RWPE2 (cell line): ENCODE results near the gene DPRX.

Experiments
- ATAC-seq: fragments of 200-7000 bp; cut with Tn5 transposase; 3 replicates; pipeline ENCODE4 v1.9.1; 2021; ENCODE audit warnings: low read depth
- DNase-seq: peaks from one replicate; pipeline ENCODE4 v3.0.0-alpha.2; 2020; ENCODE audit warnings: low spot score
- H3K27ac ChIP-seq: fragments of 450-650 bp; 2 replicates; pipeline ENCODE4 v1.5.1; 2017; ENCODE audit warnings: mild to moderate bottlenecking; ENCODE audit not compliant: poor library complexity, severe bottlenecking
- H3K27me3 ChIP-seq: fragments of 250-450 bp; sonication (Bioruptor Pico); 2 replicates; pipeline ENCODE4 v1.5.1; 2021; ENCODE audit warnings: mild to moderate bottlenecking, moderate library complexity; ENCODE audit not compliant: insufficient read depth, poor library complexity, severe bottlenecking
- H3K36me3 ChIP-seq: fragments of 250-450 bp; sonication (Bioruptor Pico); 2 replicates; pipeline ENCODE4 v1.5.1; 2020; ENCODE audit warnings: low read depth, mild to moderate bottlenecking, moderate library complexity
- H3K4me1 ChIP-seq: fragments of 250-450 bp; sonication (Bioruptor Pico); 2 replicates; pipeline ENCODE4 v1.5.1; 2021; ENCODE audit warnings: mild to moderate bottlenecking, moderate library complexity; ENCODE audit not compliant: insufficient read depth, poor library complexity, severe bottlenecking
- H3K4me3 ChIP-seq: fragments of 250-450 bp; sonication (Bioruptor Pico); 2 replicates; pipeline ENCODE4 v1.5.1; 2021; ENCODE audit warnings: mild to moderate bottlenecking, moderate library complexity; ENCODE audit not compliant: severe bottlenecking
- H3K9me3 ChIP-seq: fragments of 250-450 bp; sonication (Bioruptor Pico); 2 replicates; pipeline ENCODE4 v1.5.1; 2021; ENCODE audit warnings: mild to moderate bottlenecking, moderate library complexity; ENCODE audit not compliant: severe bottlenecking
- TF ChIP-seq, protein P1 (sequence below): fragments of 450-650 bp; IDR thresholded peaks from one replicate; pipeline ENCODE4 v1.5.1; 2017; ENCODE audit warnings: mild to moderate bottlenecking, moderate library complexity; ENCODE audit not compliant: poor library complexity, severe bottlenecking

Gene DPRX

DNA sequence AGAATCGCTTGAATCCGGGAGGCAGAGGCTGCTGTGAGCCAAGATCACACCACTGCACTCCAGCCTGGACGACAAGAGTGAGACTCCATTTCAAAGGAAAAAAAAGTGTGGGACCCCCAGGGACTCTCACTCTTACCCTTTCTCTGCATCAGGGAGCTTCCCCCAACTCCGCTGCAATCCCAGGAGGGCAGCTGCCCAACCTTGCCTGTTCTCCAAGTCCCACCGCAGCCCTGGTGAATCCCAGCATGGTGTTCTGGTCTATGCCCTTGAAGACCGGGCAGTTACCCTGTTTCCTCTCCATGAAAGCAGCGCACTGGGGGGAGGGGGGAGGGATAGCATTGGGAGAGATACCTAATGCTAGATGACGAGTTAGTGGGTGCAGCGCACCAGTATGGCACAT lies 35.7 kb upstream of the DPRX start:
- no peak for DNase-seq
- ATAC-seq, result no peak
- peaks cover 19% of the 10 kb centered on the region for H3K4me1 ChIP-seq
- TF ChIP-seq, protein P1, sequence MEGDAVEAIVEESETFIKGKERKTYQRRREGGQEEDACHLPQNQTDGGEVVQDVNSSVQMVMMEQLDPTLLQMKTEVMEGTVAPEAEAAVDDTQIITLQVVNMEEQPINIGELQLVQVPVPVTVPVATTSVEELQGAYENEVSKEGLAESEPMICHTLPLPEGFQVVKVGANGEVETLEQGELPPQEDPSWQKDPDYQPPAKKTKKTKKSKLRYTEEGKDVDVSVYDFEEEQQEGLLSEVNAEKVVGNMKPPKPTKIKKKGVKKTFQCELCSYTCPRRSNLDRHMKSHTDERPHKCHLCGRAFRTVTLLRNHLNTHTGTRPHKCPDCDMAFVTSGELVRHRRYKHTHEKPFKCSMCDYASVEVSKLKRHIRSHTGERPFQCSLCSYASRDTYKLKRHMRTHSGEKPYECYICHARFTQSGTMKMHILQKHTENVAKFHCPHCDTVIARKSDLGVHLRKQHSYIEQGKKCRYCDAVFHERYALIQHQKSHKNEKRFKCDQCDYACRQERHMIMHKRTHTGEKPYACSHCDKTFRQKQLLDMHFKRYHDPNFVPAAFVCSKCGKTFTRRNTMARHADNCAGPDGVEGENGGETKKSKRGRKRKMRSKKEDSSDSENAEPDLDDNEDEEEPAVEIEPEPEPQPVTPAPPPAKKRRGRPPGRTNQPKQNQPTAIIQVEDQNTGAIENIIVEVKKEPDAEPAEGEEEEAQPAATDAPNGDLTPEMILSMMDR, result no peak
- H3K9me3 ChIP-seq, result no peaks in the 10 kb centered on the region
- H3K27me3 ChIP-seq, result no peaks in the 10 kb centered on the region
- H3K36me3 ChIP-seq, result no peaks in the 10 kb centered on the region
- peak overlapping the region; percentile 70 for H3K27ac ChIP-seq
- no peak overlapping the region for H3K4me3 ChIP-seq

GRCh38 chr19:53597023-53597422 lies 34.8 kb upstream of the DPRX start:
- Histone ChIP-seq H3K4me3 (no peak overlapping the region), H3K4me1 (peaks cover 19% of the 10 kb centered on the region), H3K9me3 (no peaks in the 10 kb centered on the region), H3K27ac (peak overlapping the region; percentile 70), H3K36me3 (no peaks in the 10 kb centered on the region), H3K27me3 (no peaks in the 10 kb centered on the region)
- ATAC-seq, result peak; percentile 83
- TF ChIP-seq, protein P1, result no peak
- no peak for DNase-seq

GRCh38 chr19:53598361-53598760 lies 33.4 kb upstream of the DPRX start:
- Histone ChIP-seq H3K4me3 (no peak overlapping the region), H3K9me3 (no peaks in the 10 kb centered on the region), H3K4me1 (peaks cover 19% of the 10 kb centered on the region), H3K27ac (peak overlapping the region; percentile 70), H3K27me3 (no peaks in the 10 kb centered on the region), H3K36me3 (no peaks in the 10 kb centered on the region)
- ATAC-seq (no peak), DNase-seq (no peak)
- TF ChIP-seq, protein P1, result no peak

DNA sequence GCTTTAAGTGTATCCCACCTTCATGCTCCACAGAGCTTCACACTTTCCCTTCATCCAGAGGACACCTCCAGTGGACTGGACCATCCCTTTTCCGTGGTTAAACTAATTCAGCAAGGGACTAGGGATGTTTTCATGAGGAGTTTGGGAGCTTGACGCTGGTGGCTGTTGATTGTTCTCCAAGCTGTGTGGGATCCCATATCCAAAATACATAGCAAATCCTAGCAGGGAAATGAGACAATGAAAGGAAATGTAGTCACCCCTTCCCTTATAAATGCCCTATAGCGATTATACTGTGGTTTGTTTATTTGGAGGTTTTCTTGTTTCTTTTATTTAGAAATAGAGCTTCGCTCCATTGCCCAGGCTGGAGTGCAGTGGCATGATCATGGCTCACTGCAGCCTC lies 31.6 kb upstream of the DPRX start:
- Histone ChIP-seq H3K4me3 (no peak overlapping the region), H3K27ac (no peak overlapping the region), H3K27me3 (no peaks in the 10 kb centered on the region), H3K4me1 (peaks cover 19% of the 10 kb centered on the region), H3K36me3 (no peaks in the 10 kb centered on the region), H3K9me3 (no peaks in the 10 kb centered on the region)
- TF ChIP-seq, protein P1, result no peak
- no peak for DNase-seq
- ATAC-seq, result no peak

- Histone ChIP-seq H3K4me3 (no peak overlapping the region), H3K36me3 (no peaks in the 10 kb centered on the region), H3K9me3 (no peaks in the 10 kb centered on the region), H3K27me3 (no peaks in the 10 kb centered on the region), H3K4me1 (no peaks in the 10 kb centered on the region), H3K27ac (no peak overlapping the region)
- DNase-seq (no peak), ATAC-seq (no peak)
- TF ChIP-seq, protein P1, result no peak
Measured at GRCh38 chr19:53606031-53606430, 25.8 kb upstream of the DPRX start.
